HEK293T (cell line): ENCODE measurements around the gene UGGT1.

ENCODE experiments used
- BHLHE40 ChIP-seq: fragments of 450-650 bp; IDR thresholded peaks from 2 replicates; pipeline ENCODE4 v1.6.1; 2016; ENCODE audit warnings: mild to moderate bottlenecking, moderate library complexity, borderline replicate concordance
- ELF4 ChIP-seq: fragments of 450-650 bp; IDR thresholded peaks from 2 replicates; pipeline ENCODE4 v1.6.1; 2017; ENCODE audit warnings: antibody characterized with exemption
- FOXM1 ChIP-seq: fragments of 450-650 bp; IDR thresholded peaks from 2 replicates; pipeline ENCODE4 v1.6.1; 2017; ENCODE audit warnings: mild to moderate bottlenecking, borderline replicate concordance
- HDGF ChIP-seq: fragments of 450-650 bp; IDR thresholded peaks from 2 replicates; pipeline ENCODE4 v1.6.1; 2017; ENCODE audit warnings: antibody characterized with exemption, borderline replicate concordance
- SP1 ChIP-seq: fragments of 450-650 bp; IDR thresholded peaks from 2 replicates; pipeline ENCODE4 v1.6.1; 2017

GRCh38 chr2:128232965-128233789, 142.2 kb downstream of the UGGT1 start:
- TF ChIP-seq BHLHE40 (no peak), FOXM1 (no peak), SP1 (no peak), HDGF (no peak), ELF4 (no peak)
